GM19238 (cell line): Measurements from ENCODE around the gene CLDN3.
"Not testable (repeated sequence)": the region's sequence is repeated elsewhere in the genome, so short reads cannot be mapped to it uniquely, and the experiment has no call there.

ENCODE experiments used
- DNase-seq: peaks from one replicate; pipeline ENCODE4 v3.0.0; 2011; ENCODE audit warnings: low spot score; ENCODE audit not compliant: insufficient read length

CLDN3 gene

GRCh38 chr7:73770002-73770859 lies at the start of gene CLDN3:
Gene CLDN3, minus strand, starts transcription at chr7:73770270. Its CDS starts 221 bp downstream, at chr7:73770049.
- no peak for DNase-seq

- no peak for DNase-seq
Observed at GRCh38 chr7:73817121-73817520, 47.1 kb upstream of the CLDN3 start.

- no peak for DNase-seq
Observed at GRCh38 chr7:73815436-73815835, 45.4 kb upstream of the CLDN3 start.

DNA sequence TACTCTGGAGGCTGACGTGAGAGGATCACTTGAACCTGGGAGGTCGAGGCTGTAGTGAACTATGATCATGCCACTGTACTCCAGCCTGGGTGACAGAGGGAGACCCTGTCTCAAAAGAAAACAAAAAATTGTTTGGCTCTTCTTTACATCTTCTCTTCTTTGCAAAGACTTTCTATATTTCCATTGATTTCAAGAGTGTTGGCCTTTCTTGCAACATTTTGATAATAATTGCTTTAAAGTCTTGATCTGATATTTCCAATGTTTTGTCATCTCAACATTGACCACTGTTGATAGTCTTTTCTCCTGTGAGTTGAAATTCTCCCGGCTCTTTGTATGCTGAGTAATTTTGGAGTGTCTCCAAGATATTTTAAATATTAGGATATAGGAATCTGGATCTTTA lies 42.9 kb upstream of the CLDN3 start:
- no peak for DNase-seq

DNA sequence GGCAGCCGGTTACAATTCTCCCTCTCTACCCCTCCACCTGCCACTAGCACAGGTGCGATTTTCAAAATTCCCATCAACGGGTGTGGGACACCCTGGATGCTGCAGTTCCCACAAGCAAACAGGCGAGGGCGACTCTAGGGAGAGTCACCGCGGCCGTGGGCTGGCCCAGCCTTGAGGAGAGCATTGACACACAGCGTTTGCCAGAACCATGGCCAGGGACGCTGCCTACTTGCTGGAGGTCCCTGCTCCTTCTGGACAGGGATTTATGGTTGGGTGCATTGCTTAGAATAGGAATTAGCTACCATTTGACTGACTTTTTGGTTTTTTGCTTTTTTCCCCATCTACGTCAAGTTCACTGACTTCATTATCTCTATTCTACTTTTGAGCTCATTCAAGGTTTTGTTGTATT lies 41.7 kb upstream of the CLDN3 start:
- DNase-seq = peak; percentile 49

DNA sequence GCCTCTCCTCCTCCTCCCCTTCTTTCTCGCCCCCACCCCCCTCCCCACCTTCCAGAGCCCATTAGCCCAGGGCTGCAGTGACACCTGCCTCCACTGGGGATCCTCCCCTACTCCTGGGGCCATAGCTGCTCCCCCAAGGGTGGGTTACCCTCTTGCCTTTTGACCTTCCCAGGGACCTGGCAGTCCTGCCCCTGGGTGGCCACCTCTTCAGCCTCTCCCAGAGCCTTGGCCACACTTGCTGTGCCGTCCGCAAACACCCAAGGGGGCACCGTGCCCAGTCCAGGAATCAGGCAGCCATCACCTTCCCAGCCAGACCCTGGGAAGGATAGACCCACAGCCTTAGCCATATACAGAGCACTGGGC lies 40.9 kb upstream of the CLDN3 start:
- DNase-seq = no peak

DNA sequence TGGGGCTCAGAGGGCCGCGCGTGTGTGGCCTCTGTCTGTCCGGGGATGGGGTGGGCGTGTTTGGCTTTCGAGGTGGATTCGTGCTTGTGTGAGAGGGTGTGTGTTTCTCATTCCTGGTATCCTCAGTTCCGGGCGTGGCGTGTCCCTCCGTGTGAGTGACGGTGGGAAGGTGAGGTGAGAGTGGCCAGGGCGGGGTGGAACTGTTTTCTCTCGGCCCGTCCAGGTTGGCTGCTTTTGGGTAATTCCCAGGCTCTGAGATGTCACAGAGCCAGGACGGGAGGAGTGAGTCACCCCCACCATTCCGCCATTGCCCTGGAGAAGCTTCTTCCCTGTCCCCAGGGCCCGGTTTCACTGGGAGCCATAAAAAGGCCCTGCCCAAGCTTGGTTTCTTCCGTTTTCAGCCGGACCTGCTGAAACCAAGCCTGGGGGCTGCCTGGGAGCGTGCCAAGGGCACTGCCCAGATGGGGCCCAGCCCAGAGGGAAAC lies 39.4 kb upstream of the CLDN3 start:
- DNase-seq = no peak

DNA sequence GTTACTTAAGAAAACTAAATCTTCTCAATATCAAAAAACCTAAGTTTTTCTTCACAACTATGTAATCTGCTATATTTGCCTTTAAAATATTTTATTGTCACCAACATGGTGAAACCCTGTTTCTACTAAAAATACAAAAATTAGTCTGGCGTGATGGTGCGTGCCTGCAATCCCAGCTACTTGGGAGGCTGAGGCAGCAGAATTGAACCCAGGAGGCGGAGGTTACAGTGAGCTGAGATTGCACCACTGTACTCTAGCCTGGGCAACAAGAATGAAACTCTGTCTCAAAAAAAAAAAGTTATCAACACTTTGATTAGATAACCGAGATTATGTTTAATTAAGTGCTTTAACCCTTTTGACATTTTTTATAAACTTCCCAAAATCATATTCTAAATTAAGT lies 32.4 kb upstream of the CLDN3 start:
- no peak for DNase-seq

GRCh38 chr7:73801577-73801976 lies 31.5 kb upstream of the CLDN3 start:
- DNase-seq = no peak

GRCh38 chr7:73799282-73800141 lies 29.4 kb upstream of the CLDN3 start:
- no peak for DNase-seq

- DNase-seq = not testable (repeated sequence)
Observed at GRCh38 chr7:73797176-73797575, 27.1 kb upstream of the CLDN3 start.

DNA sequence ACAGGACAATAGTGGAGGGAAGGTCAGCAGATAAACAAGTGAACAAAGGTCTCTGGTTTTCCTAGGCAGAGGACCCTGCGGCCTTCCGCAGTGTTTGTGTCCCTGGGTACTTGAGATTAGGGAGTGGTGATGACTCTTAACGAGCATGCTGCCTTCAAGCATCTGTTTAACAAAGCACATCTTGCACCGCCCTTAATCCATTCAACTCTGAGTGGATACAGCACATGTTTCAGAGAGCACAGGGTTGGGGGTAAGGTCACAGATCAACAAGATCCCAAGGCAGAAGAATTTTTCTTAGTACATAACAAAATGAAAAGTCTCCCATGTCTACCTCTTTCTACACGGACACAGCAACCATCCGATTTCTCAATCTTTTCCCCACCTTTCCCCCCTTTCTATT lies 26.6 kb upstream of the CLDN3 start:
- not testable (repeated sequence) for DNase-seq

DNA sequence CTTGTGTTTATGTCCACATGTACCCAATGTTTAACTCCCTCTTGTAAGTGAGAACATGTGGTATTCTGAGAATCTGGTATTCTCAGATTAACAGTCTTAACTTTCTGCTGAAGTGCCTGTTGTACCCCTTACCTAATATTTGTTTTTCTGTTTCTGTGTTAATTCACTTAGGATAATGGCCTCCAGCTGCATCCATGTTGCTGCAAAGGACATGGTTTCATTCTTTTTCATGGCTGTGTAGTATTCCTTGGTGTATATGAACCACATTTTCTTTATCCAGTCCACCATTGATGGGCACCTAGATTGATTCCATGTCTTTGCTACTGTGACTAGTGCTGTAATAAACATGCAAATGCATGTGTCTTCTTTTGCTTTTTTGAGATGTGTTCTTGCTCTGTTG lies 25.1 kb upstream of the CLDN3 start:
- DNase-seq = not testable (repeated sequence)

DNA sequence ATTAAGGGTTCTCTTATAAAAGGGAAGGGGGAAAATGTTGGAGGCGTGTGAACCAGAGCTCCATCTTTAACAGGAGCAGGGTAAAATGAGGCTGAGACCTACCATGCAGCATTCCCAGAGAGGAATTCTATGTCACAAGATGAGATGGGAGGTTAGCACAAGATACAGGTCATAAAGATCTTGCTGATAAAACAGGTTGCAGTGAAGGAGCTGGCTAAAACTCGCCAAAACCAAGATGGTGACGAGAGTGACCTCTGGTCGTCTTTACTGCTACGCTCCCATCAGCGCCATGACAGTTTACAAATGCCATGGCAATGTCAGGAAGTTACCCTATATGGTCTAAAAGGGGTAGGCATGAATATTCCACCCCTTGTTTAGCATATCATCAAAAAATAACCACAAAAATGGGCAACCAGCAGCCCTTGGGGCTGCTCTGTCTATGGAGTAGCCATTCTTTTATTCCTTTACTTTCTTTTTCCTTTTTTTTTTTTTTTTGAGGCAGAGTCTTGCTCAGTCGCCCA lies 21.2 kb upstream of the CLDN3 start:
- not testable (repeated sequence) for DNase-seq

DNA sequence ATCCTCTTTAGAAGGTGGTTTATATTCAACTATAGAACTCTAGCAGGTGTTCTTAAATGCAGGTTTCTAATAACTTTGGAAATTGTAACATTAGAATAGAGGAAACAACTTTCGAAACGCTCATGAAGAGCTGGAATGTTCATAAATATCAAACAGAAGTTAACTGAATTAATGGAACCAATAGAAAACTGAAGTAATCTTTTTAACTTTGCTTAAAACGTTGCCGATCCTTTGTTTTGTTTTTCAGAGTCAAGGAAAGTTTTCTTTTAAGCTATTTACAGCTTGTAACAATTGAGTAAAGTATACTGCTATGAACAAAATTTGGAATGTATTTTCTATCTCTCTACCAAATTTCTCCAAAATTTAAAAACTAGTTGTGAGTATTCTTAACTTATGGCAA lies 19.0 kb upstream of the CLDN3 start:
- no peak for DNase-seq

DNA sequence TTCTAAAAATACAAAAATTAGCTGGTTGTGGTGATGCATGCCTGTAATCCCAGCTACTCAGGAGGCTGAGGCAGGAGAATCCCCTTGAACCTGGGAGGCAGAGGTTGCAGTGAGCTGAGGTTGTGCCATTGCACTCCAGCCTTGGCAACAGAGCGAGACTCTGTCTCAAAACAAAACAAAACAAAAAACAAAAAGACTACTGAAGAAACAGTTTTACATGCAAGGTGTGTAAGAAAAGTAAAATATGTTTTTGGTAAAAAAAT lies 17.6 kb upstream of the CLDN3 start:
- DNase-seq = not testable (repeated sequence)

- DNase-seq = no peak
Observed at GRCh38 chr7:73786588-73786987, 16.5 kb upstream of the CLDN3 start.

- no peak for DNase-seq
Observed at GRCh38 chr7:73779517-73779916, 9.4 kb upstream of the CLDN3 start.

- no peak for DNase-seq
Observed at GRCh38 chr7:73778801-73779389, 8.8 kb upstream of the CLDN3 start.

GRCh38 chr7:73774923-73775322 lies 4.9 kb upstream of the CLDN3 start:
- no peak for DNase-seq

DNA sequence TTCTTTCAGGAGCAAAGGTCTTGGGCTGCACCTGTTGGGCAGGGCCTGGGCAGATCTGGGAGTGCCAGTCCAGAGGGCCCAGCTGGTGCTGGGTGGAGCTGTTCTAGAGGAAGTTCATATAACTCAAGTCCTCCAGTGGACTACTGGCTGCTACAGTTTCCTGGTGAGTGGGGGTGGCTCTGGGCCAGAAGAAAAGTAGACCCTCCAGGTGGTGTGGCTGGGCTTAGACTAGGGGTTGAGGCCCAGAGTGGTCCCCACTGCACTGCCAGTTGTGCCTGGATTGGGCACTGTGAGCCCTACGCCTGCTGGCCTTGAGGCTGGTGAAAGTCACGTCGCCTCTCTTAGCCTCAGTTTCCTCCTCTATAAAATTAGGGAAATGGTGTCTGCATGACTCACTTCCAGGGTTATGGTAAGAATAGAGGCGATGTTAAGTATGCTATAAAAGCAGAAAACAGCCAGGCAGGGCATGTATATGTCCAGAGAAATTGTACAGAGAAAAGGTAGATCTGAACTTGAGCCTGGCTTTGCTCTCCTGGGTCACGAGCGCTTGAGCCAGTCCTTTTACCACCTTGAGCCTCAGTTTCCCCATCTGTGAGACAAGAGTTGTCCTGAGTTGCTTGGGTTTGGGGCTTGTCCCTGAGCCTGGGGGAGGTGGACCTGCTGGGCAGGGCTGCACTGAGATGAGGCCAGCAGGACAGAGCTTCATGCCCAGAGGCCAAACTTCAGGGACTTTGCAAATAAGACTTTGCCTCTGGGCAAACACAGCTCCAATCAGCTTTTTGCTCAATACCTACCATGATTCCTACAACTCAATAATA lies 3.8 kb upstream of the CLDN3 start:
- DNase-seq = no peak
